ENCODE measurements around the gene XRCC3.

DNA sequence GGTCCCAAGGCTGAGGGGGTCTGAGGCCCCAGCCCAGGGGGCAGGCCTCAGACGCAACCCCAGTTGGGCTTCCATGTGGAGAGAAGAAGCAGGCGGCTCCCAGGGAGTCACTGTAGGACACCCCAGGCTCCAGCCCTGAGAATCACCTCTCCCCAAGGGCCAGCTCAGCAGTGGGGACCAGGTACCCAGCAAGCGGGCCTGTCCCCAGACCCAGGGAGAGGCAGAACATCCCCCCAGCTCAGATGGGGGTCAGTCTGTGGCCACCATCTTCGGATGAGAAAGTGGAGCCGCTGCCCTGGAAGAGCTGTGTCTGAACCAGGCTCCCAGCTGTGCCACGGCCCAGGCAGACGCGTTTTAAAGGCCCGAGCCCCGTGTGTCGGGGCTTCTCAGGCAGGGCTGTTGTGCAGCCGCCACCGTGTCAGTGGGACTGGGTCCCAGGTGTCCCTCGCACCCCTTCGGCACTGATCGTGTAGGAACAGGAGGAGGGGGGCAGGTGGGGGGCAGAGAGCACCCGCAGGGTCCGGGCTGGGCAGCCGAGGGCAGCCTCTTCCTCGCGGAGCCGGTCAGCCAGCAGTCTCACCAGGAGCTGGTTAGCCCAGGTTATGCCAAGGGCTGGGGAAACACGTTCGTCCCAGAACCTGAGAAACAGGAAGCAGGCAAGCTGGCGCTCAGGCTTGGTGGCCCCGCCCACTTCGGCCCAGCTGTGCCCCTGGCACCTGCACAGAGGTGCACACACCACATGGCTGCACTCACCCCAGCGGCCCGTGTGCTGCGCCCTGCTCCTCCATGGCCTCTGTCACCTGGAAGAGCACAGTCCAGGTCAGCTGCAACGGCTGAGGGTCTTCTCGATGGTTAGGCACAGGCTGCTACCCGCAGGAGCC lies 16.6 kb downstream of the XRCC3 start:
- TF ChIP-seq CTCF (IDR thresholded peaks at IDR 0.05; ENCODE audit: low read length) = no peak
- TF ChIP-seq EZH2 (IDR thresholded peaks at IDR 0.05; ENCODE audit: borderline replicate concordance, low read length) = no peak
